IMR-90 (cell line): Measurements from ENCODE around the gene B3GALT6. TPM values are rescaled to one million over a fixed set of nuclear protein-coding genes. Genes with fewer than 3 reads are reported as not detected.

Experiments
- ATAC-seq: fragments of 200-7000 bp; cut with Tn5 transposase; 2 replicates; pipeline ENCODE4 v1.9.1; 2020; ENCODE audit warnings: low read depth, mild to moderate bottlenecking, moderate library complexity
- BruUV-seq: library from RNA; stranded (reverse); fragments of 400-500 nt; replicated peaks from 2 replicates; lab custom pipeline; 2021; lab: Mats Ljungman, UMichigan
- CTCF ChIA-PET: fragments of 300-600 bp; formaldehyde crosslinking; extraction: SDS; loops from one replicate; lab custom pipeline; 2021; ENCODE audit warnings: antibody characterized with exemption; lab: Yijun Ruan, JAX
- POLR2A ChIA-PET: fragments of 300-600 bp; sonication (Branson Sonifier 250); formaldehyde crosslinking; loops from one replicate; lab custom pipeline; 2022; ENCODE audit warnings: antibody characterized with exemption; ENCODE audit not compliant: unreplicated experiment; lab: Charles Lee
- DNase-seq: peaks from one replicate; pipeline ENCODE4 v3.0.0; 2013
- H2AFZ ChIP-seq: replicated peaks from 2 replicates; pipeline ENCODE3; 2013; ENCODE audit warnings: low read length, mild to moderate bottlenecking; ENCODE audit not compliant: poor library complexity
- H2AK5ac ChIP-seq: 2 replicates; pipeline ENCODE4 v1.6.1; 2013; ENCODE audit warnings: low read depth, low read length, inconsistent platforms
- H2AK9ac ChIP-seq: replicated peaks from 2 replicates; pipeline ENCODE3; 2013; ENCODE audit warnings: mild to moderate bottlenecking, low read depth, low read length, moderate library complexity; ENCODE audit not compliant: poor library complexity
- H2BK120ac ChIP-seq: 2 replicates; pipeline ENCODE4 v1.6.1; 2013; ENCODE audit warnings: low read depth, low read length, inconsistent platforms
- H2BK15ac ChIP-seq: 3 replicates; pipeline ENCODE4 v1.6.1; 2013; ENCODE audit warnings: low read depth, low read length, inconsistent platforms
- H2BK20ac ChIP-seq: 2 replicates; pipeline ENCODE4 v1.6.1; 2013; ENCODE audit warnings: low read depth, mild to moderate bottlenecking, inconsistent platforms, low read length, moderate library complexity
- H2BK5ac ChIP-seq: 2 replicates; pipeline ENCODE4 v1.6.1; 2013; ENCODE audit warnings: mild to moderate bottlenecking, low read depth, low read length, inconsistent platforms; ENCODE audit not compliant: poor library complexity, severe bottlenecking
- H3K14ac ChIP-seq: replicated peaks from 2 replicates; pipeline ENCODE4 v1.6.1; 2013; ENCODE audit warnings: low read depth, low read length, inconsistent platforms
- H3K18ac ChIP-seq: 2 replicates; pipeline ENCODE4 v1.6.1; 2013; ENCODE audit warnings: low read depth, low read length, control low read depth
- H3K23ac ChIP-seq: 2 replicates; pipeline ENCODE4 v1.6.1; 2013; ENCODE audit warnings: low read depth, low read length, inconsistent platforms
- H3K27ac ChIP-seq: 2 replicates; pipeline ENCODE4 v1.5.1; 2013; ENCODE audit warnings: mild to moderate bottlenecking, control low read depth, low read length; ENCODE audit not compliant: insufficient read depth
- H3K27me3 ChIP-seq: 2 replicates; pipeline ENCODE4 v1.6.1; 2013; ENCODE audit warnings: low read length; ENCODE audit not compliant: control insufficient read depth, insufficient read depth
- H3K36me3 ChIP-seq: 2 replicates; pipeline ENCODE4 v1.6.1; 2013; ENCODE audit warnings: low read length, mixed read lengths; ENCODE audit not compliant: control insufficient read depth, insufficient read depth
- H3K4ac ChIP-seq: 2 replicates; pipeline ENCODE4 v1.6.1; 2013; ENCODE audit warnings: low read depth, low read length, inconsistent platforms
- H3K4me1 ChIP-seq: 2 replicates; pipeline ENCODE4 v1.6.1; 2013; ENCODE audit warnings: low read length, mixed read lengths; ENCODE audit not compliant: control insufficient read depth, insufficient read depth
- H3K4me2 ChIP-seq: 2 replicates; pipeline ENCODE4 v1.6.1; 2013; ENCODE audit warnings: low read depth, mild to moderate bottlenecking, control low read depth, low read length, moderate library complexity
- H3K4me3 ChIP-seq: 2 replicates; pipeline ENCODE4 v1.5.1; 2013; ENCODE audit warnings: low read depth, mild to moderate bottlenecking, control low read depth, low read length, moderate library complexity; ENCODE audit not compliant: insufficient read depth
- H3K56ac ChIP-seq: 2 replicates; pipeline ENCODE4 v1.6.1; 2013; ENCODE audit warnings: low read length, inconsistent platforms; ENCODE audit not compliant: insufficient read depth; ENCODE audit errors: extremely low read depth
- H3K79me1 ChIP-seq, 2 experiments: 2 replicates each; pipeline ENCODE4 v1.6.1; 2013; ENCODE audit warnings: low read length in 2 of 2, inconsistent platforms in 1 of 2, low read depth in 1 of 2
- H3K9ac ChIP-seq: 2 replicates; pipeline ENCODE4 v1.6.1; 2013; ENCODE audit warnings: low read depth, low read length, control low read depth
- H3K9me1 ChIP-seq: 2 replicates; pipeline ENCODE4 v1.6.1; 2013; ENCODE audit warnings: low read length, inconsistent platforms; ENCODE audit not compliant: insufficient read depth
- H3K9me3 ChIP-seq: 2 replicates; pipeline ENCODE4 v1.6.1; 2013; ENCODE audit warnings: low read length; ENCODE audit not compliant: control insufficient read depth, insufficient read depth
- H4K20me1 ChIP-seq: 2 replicates; pipeline ENCODE4 v1.6.1; 2013; ENCODE audit warnings: low read length, inconsistent platforms; ENCODE audit not compliant: insufficient read depth
- H4K5ac ChIP-seq: 2 replicates; pipeline ENCODE4 v1.6.1; 2013; ENCODE audit warnings: mild to moderate bottlenecking, low read depth, low read length, control low read depth
- H4K8ac ChIP-seq, 2 experiments: 2 replicates each; pipeline ENCODE4 v1.6.1; 2013; ENCODE audit warnings: low read depth in 2 of 2, low read length in 2 of 2, control low read depth in 1 of 2, inconsistent platforms in 1 of 2
- H4K91ac ChIP-seq: 2 replicates; pipeline ENCODE4 v1.6.1; 2013; ENCODE audit warnings: low read depth, low read length, inconsistent platforms; ENCODE audit not compliant: insufficient read depth
- BHLHE40 ChIP-seq: fragments of 150-350 bp; IDR thresholded peaks from 2 replicates; pipeline ENCODE4 v1.6.1; 2016; ENCODE audit warnings: mild to moderate bottlenecking, low read depth, low read length
- CEBPB ChIP-seq: IDR thresholded peaks from 2 replicates; pipeline ENCODE4 v1.6.1; 2012; ENCODE audit warnings: low read depth, low read length, improper control_type of control experiment
- CHD1 ChIP-seq: IDR thresholded peaks from 2 replicates; pipeline ENCODE4 v1.6.1; 2012; ENCODE audit warnings: low read depth, low read length, improper control_type of control experiment
- CTCF ChIP-seq: conservative IDR thresholded peaks from 2 replicates; pipeline ENCODE4 v1.5.1; 2012; ENCODE audit warnings: mild to moderate bottlenecking, low read depth, low read length, improper control_type of control experiment
- ELK1 ChIP-seq: fragments of 150-350 bp; IDR thresholded peaks from 2 replicates; pipeline ENCODE4 v1.6.1; 2016; ENCODE audit warnings: low read depth, mild to moderate bottlenecking, low read length, moderate library complexity, borderline replicate concordance
- FOS ChIP-seq: fragments of 150-350 bp; IDR thresholded peaks from 2 replicates; pipeline ENCODE4 v1.6.1; 2016; ENCODE audit warnings: low read depth, low read length
- MAFK ChIP-seq: IDR thresholded peaks from 2 replicates; pipeline ENCODE4 v1.6.1; 2012; ENCODE audit warnings: low read depth, low read length, improper control_type of control experiment
- MAZ ChIP-seq: IDR thresholded peaks from 2 replicates; pipeline ENCODE4 v1.6.1; 2012; ENCODE audit warnings: low read depth, mild to moderate bottlenecking, low read length, improper control_type of control experiment, moderate library complexity, borderline replicate concordance
- MXI1 ChIP-seq: IDR thresholded peaks from 2 replicates; pipeline ENCODE4 v1.6.1; 2012; ENCODE audit warnings: low read depth, mild to moderate bottlenecking, low read length, moderate library complexity, borderline replicate concordance
- NFE2L2 ChIP-seq: fragments of 150-350 bp; IDR thresholded peaks from 2 replicates; pipeline ENCODE4 v1.6.1; 2016; ENCODE audit warnings: low read depth, mild to moderate bottlenecking, low read length
- POLR2A ChIP-seq: IDR thresholded peaks from 2 replicates; pipeline ENCODE4 v1.6.1; 2012; ENCODE audit warnings: mild to moderate bottlenecking, low read depth, low read length
- RAD21 ChIP-seq: IDR thresholded peaks from 2 replicates; pipeline ENCODE4 v1.6.1; 2012; ENCODE audit warnings: low read length, improper control_type of control experiment
- RCOR1 ChIP-seq: IDR thresholded peaks from 2 replicates; pipeline ENCODE4 v1.6.1; 2012; ENCODE audit warnings: mild to moderate bottlenecking, low read length, improper control_type of control experiment; ENCODE audit not compliant: insufficient replicate concordance
- RFX5 ChIP-seq: IDR thresholded peaks from 2 replicates; pipeline ENCODE4 v1.8.0; 2012; ENCODE audit warnings: low read depth, mild to moderate bottlenecking, low read length, moderate library complexity
- SMC3 ChIP-seq: fragments of 150-350 bp; IDR thresholded peaks from 2 replicates; pipeline ENCODE4 v1.6.1; 2016; ENCODE audit warnings: low read depth, mild to moderate bottlenecking, antibody characterized with exemption, low read length, moderate library complexity
- USF2 ChIP-seq: fragments of 150-350 bp; IDR thresholded peaks from 2 replicates; pipeline ENCODE4 v1.6.1; 2017; ENCODE audit warnings: mild to moderate bottlenecking, antibody characterized with exemption, low read length, low read depth
- WGBS, 2 experiments: methylation state at CpG; one replicate each; pipeline versions ENCODE4 v1.1.5 to v1.1.7; 2013; ENCODE audit warnings: missing lambda C conversion rate in 2 of 2; ENCODE audit not compliant: insufficient read length in 1 of 2; ENCODE audit errors: extremely low coverage in 2 of 2; 5-methylcytosine and 5-hydroxymethylcytosine counted together
- dilution Hi-C: fragments of 300-500 bp; cut with HindIII; formaldehyde crosslinking; loops from one replicate; pipeline ENCODE4 v1.14.3; 2018; ENCODE audit warnings: low sequenced_read_pairs; ENCODE audit not compliant: unreplicated experiment
- in situ Hi-C: fragments of 300-500 bp; cut with MboI; formaldehyde crosslinking; loops from 3 replicates; pipeline ENCODE4 v1.14.3; 2019; ENCODE audit warnings: low sequenced_read_pairs, inconsistent platforms, mixed read lengths
- intact Hi-C: fragments of 100-400 bp; cut with micrococcal nuclease; formaldehyde crosslinking; loops from 2 replicates; pipeline ENCODE4 v1.10.0; 2022
- polyA plus RNA-seq, 3 experiments: library from polyadenylated mRNA; depleted of rRNA; stranded (reverse); fragments of >200 nt; gene quantifications; 2 replicates each; pipeline ENCODE4 v1.2.3, GENCODE V29; 2012; ENCODE audit warnings: low replicate concordance in 1 of 3
- total RNA-seq: library from RNA; depleted of rRNA; stranded (reverse); fragments of >200 nt; gene quantifications from 2 replicates; pipeline ENCODE4 v1.2.3, GENCODE V29; 2012

The B3GALT6 gene
- total and polyA plus RNA-seq, 2 of the 4 experiments (the other 2 are of a cell fraction) = 12.2 to 23.0 TPM

- no peak overlapping the region for H3K4me2 ChIP-seq
- H2AFZ ChIP-seq = no peak overlapping the region
- no TSS peak for BruUV-seq
- no peak overlapping the region for H3K4ac ChIP-seq
- no peak overlapping the region for H2BK20ac ChIP-seq
- H3K14ac ChIP-seq = no peak overlapping the region
- dilution Hi-C loops = no loop called here
- no peak overlapping the region for H3K23ac ChIP-seq
- no peaks in the 10 kb centered on the region for H4K20me1 ChIP-seq
- H2AK5ac ChIP-seq = no peak overlapping the region
- in situ Hi-C loops = no loop called here
- H3K27me3 ChIP-seq = no peaks in the 10 kb centered on the region
- no peak overlapping the region for H2BK15ac ChIP-seq
- H3K56ac ChIP-seq = no peak overlapping the region
- no peak overlapping the region for H3K4me3 ChIP-seq
- H3K4me1 ChIP-seq = peaks cover 20% of the 10 kb centered on the region
- no peaks in the 10 kb centered on the region for H3K9me3 ChIP-seq
- 96% methylated on average over 16 of the region's 26 CpGs; no CpG with 5 or more reads in 1 of the 2 experiments for WGBS, 2 experiments
- no peak overlapping the region for H4K8ac ChIP-seq
- DNase-seq = no peak
- TF ChIP-seq ELK1 = no peak
- TF ChIP-seq RFX5 = no peak
- no peak for TF ChIP-seq CEBPB
- no peak for TF ChIP-seq CHD1
- TF ChIP-seq BHLHE40 = no peak
- no peak for TF ChIP-seq MXI1
- no peak for TF ChIP-seq POLR2A
- TF ChIP-seq RCOR1 = no peak
- TF ChIP-seq MAFK = no peak
- no peak for TF ChIP-seq RAD21
- TF ChIP-seq MAZ = no peak
- TF ChIP-seq FOS = no peak
- no peak for TF ChIP-seq SMC3
- TF ChIP-seq CTCF = no peak
- no peak for TF ChIP-seq USF2
- no peak for TF ChIP-seq NFE2L2
- ChIA-PET POLR2A (no interaction called here), CTCF (no interaction called here)
- no peak overlapping the region for H3K18ac ChIP-seq
- peaks cover 2% of the 10 kb centered on the region; the same call in 1 of the 2 replicates for H3K36me3 ChIP-seq
- no peak overlapping the region for H2AK9ac ChIP-seq
- H3K9me1 ChIP-seq = no peaks in the 10 kb centered on the region
- intact Hi-C loops = no loop called here
- ATAC-seq = no peak
- no peak overlapping the region for H4K91ac ChIP-seq
- no peak overlapping the region for H3K9ac ChIP-seq
- H3K27ac ChIP-seq = no peak overlapping the region
- no peaks in the 10 kb centered on the region for H3K79me1 ChIP-seq
- H2BK120ac ChIP-seq = no peak overlapping the region
- no peak overlapping the region for H2BK5ac ChIP-seq
- no peak overlapping the region for H4K5ac ChIP-seq
Measured at GRCh38 chr1:1241588-1242219, 9.7 kb downstream of the B3GALT6 start.
